OCI-LY3 (cell line): ENCODE results near the gene NFKB2.

Source experiments
- H2AFZ ChIP-seq: fragments of 200-600, 300-600 bp; shearing (Covaris generic); 2 replicates; pipeline ENCODE4 v1.6.0; 2014; ENCODE audit warnings: antibody characterized with exemption, low read depth, low read length
- H3K27ac ChIP-seq: fragments of 200-600, 300-600 bp; sonication (generic); 2 replicates; pipeline ENCODE4 v1.5.1; 2014; ENCODE audit warnings: mild to moderate bottlenecking, low read length, moderate library complexity, mixed read lengths
- H3K27me3 ChIP-seq: fragments of 200-600, 300-600 bp; sonication (generic); 2 replicates; pipeline ENCODE4 v1.6.1; 2014; ENCODE audit warnings: low read depth, low read length, mixed read lengths
- H3K36me3 ChIP-seq: fragments of 200-600, 300-600 bp; sonication (generic); replicated peaks from 2 replicates; pipeline ENCODE3; 2014; ENCODE audit warnings: low read depth, low read length, mixed read lengths
- H3K4me1 ChIP-seq: fragments of 300-600, 200-600 bp; sonication (generic); 2 replicates; pipeline ENCODE4 v1.6.1; 2014; ENCODE audit warnings: low read length, mixed read lengths
- H3K4me2 ChIP-seq: fragments of 200-600, 300-600 bp; sonication (generic); 2 replicates; pipeline ENCODE4 v1.6.1; 2014; ENCODE audit warnings: low read length, mixed read lengths
- H3K4me3 ChIP-seq: fragments of 300-600, 200-600 bp; sonication (generic); 2 replicates; pipeline ENCODE4 v1.5.1; 2014; ENCODE audit warnings: antibody characterized with exemption, mild to moderate bottlenecking, low read length, moderate library complexity
- H3K79me2 ChIP-seq: fragments of 300-600, 200-600 bp; shearing (Covaris generic); 2 replicates; pipeline ENCODE4 v1.6.1; 2014; ENCODE audit warnings: mild to moderate bottlenecking, low read length, mixed read lengths
- H3K9ac ChIP-seq: fragments of 300-600, 200-600 bp; shearing (Covaris generic); 2 replicates; pipeline ENCODE4 v1.6.0; 2014; ENCODE audit warnings: mild to moderate bottlenecking, low read length, moderate library complexity
- H3K9me3 ChIP-seq: fragments of 200-600, 300-600 bp; shearing (Covaris generic); 2 replicates; pipeline ENCODE4 v1.6.1; 2014; ENCODE audit warnings: low read length, mixed read lengths; ENCODE audit not compliant: insufficient read depth
- H4K20me1 ChIP-seq: fragments of 200-600, 300-600 bp; sonication (generic); 2 replicates; pipeline ENCODE4 v1.6.1; 2016; ENCODE audit warnings: low read length, mixed read lengths; ENCODE audit not compliant: insufficient read depth
- EZH2phosphoT487 ChIP-seq: fragments of 200-600 bp; shearing (Covaris generic); IDR thresholded peaks from 2 replicates; pipeline ENCODE4 v1.6.1; 2018; ENCODE audit warnings: antibody characterized with exemption, mixed run types, low read depth
- TF ChIP-seq, protein P1 (sequence below): fragments of 200-600, 300-600 bp; sonication (generic); IDR thresholded peaks from 2 replicates; pipeline ENCODE4 v1.5.1; 2014; ENCODE audit warnings: antibody characterized with exemption, low read length, low read depth

NFKB2 gene

GRCh38 chr10:102420714-102421506 lies 25.4 kb downstream of the NFKB2 start, which contains the start of gene FBXL15:
FBXL15 (plus strand) TSS chr10:102420836; CDS start chr10:102421130, 294 bp downstream.
- peak within 1 kb of the TSS; percentile 97 for H3K4me2 ChIP-seq
- no peaks in the 10 kb centered on the region for H3K9me3 ChIP-seq
- H3K79me2 ChIP-seq = peaks cover 4% of the 10 kb centered on the region; the same call in 1 of the 2 replicates
- peak within 1 kb of the TSS; percentile 82 for H3K4me3 ChIP-seq
- H3K36me3 ChIP-seq = no peaks in the 10 kb centered on the region
- peak within 1 kb of the TSS; percentile 61 for H3K9ac ChIP-seq
- peak within 1 kb of the TSS; percentile 74 for H2AFZ ChIP-seq
- no peaks in the 10 kb centered on the region for H3K27me3 ChIP-seq
- peak within 1 kb of the TSS; percentile 80 for H3K27ac ChIP-seq
- no peak for TF ChIP-seq EZH2phosphoT487
- TF ChIP-seq, protein P1, sequence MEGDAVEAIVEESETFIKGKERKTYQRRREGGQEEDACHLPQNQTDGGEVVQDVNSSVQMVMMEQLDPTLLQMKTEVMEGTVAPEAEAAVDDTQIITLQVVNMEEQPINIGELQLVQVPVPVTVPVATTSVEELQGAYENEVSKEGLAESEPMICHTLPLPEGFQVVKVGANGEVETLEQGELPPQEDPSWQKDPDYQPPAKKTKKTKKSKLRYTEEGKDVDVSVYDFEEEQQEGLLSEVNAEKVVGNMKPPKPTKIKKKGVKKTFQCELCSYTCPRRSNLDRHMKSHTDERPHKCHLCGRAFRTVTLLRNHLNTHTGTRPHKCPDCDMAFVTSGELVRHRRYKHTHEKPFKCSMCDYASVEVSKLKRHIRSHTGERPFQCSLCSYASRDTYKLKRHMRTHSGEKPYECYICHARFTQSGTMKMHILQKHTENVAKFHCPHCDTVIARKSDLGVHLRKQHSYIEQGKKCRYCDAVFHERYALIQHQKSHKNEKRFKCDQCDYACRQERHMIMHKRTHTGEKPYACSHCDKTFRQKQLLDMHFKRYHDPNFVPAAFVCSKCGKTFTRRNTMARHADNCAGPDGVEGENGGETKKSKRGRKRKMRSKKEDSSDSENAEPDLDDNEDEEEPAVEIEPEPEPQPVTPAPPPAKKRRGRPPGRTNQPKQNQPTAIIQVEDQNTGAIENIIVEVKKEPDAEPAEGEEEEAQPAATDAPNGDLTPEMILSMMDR = no peak
- H4K20me1 ChIP-seq = no peaks in the 10 kb centered on the region
- H3K4me1 ChIP-seq = peaks cover 16% of the 10 kb centered on the region

GRCh38 chr10:102421507-102421756 lies 25.9 kb downstream of the NFKB2 start:
- Histone ChIP-seq H3K9me3 (no peaks in the 10 kb centered on the region), H3K79me2 (peaks cover 4% of the 10 kb centered on the region; the same call in 1 of the 2 replicates), H3K36me3 (no peaks in the 10 kb centered on the region), H3K9ac (peak overlapping the region; percentile 61), H3K27ac (peak overlapping the region; percentile 80), H3K4me2 (peak overlapping the region; percentile 82), H3K4me3 (peak overlapping the region; percentile 82), H4K20me1 (no peaks in the 10 kb centered on the region), H2AFZ (no peak overlapping the region), H3K4me1 (peaks cover 21% of the 10 kb centered on the region), H3K27me3 (no peaks in the 10 kb centered on the region)
- no peak for TF ChIP-seq EZH2phosphoT487
- TF ChIP-seq, protein P1 = no peak

DNA sequence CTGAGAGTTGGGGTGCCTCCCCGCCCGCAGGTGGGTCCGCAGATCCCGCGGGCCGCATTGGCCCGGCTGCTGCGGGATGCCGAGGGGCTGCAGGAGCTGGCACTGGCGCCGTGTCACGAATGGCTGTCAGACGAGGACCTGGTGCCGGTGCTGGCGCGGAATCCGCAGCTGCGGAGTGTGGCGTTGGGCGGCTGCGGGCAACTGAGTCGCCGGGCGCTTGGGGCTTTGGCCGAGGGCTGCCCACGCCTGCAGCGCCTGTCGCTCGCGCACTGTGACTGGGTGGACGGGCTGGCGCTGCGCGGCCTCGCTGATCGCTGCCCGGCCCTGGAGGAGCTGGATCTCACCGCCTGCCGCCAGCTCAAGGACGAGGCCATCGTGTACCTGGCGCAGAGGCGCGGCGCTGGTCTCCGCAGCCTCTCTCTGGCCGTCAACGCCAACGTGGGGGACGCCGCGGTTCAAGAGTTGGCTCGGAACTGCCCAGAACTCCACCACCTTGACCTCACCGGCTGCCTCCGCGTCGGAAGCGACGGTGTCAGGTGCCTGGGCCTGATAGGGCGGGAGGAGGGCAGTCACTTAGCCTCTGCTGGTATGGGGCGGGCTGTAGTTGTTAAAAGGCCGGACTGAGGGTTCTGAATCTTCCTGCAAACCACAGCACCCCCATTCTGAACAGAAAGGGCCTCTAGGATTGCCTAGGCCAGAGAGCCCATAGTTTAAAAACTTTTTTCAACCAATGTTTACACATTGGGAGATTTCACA lies 26.4 kb downstream of the NFKB2 start:
- Histone ChIP-seq H4K20me1 (no peaks in the 10 kb centered on the region), H3K4me1 (peaks cover 26% of the 10 kb centered on the region), H3K27ac (peak overlapping the region; percentile 80)

More for the DNA sequence above, 26.4 kb downstream of the NFKB2 start:
- TF ChIP-seq EZH2phosphoT487 = no peak
- TF ChIP-seq, protein P1 = no peak
- Histone ChIP-seq H3K79me2 (peaks cover 4% of the 10 kb centered on the region; the same call in 1 of the 2 replicates), H3K9ac (peak overlapping the region; percentile 61), H3K4me2 (peak overlapping the region; percentile 82), H2AFZ (no peak overlapping the region), H3K4me3 (peak overlapping the region; percentile 82), H3K27me3 (no peaks in the 10 kb centered on the region), H3K9me3 (no peaks in the 10 kb centered on the region), H3K36me3 (no peaks in the 10 kb centered on the region)
